HepG2 (cell line): ENCODE measurements around the gene LMOD3. TPM values are rescaled to one million over a fixed set of nuclear protein-coding genes. Genes with fewer than 3 reads are reported as not detected.
A peak's percentile ranks its signal among the peaks of the same experiment; 100 is the strongest.

Source experiments
- CBFB ChIP-seq: sonication (generic); formaldehyde crosslinking; IDR thresholded peaks from 2 replicates; pipeline ENCODE4 v1.4.0; 2020; ENCODE audit warnings: missing genetic modification reagents
- MED1 ChIP-seq: sonication (generic); formaldehyde crosslinking; IDR thresholded peaks from 2 replicates; pipeline ENCODE4 v1.4.0; 2020; ENCODE audit warnings: missing genetic modification reagents
- MXI1 ChIP-seq: IDR thresholded peaks from 3 replicates; pipeline ENCODE4 v1.6.1; 2012; ENCODE audit warnings: low read depth, low read length, inconsistent platforms, borderline replicate concordance
- MYPOP ChIP-seq: sonication (generic); formaldehyde crosslinking; IDR thresholded peaks from 2 replicates; pipeline ENCODE4 v1.8.1; 2023; ENCODE audit warnings: mild to moderate bottlenecking, moderate library complexity, missing genetic modification reagents
- MZF1 ChIP-seq: sonication (generic); formaldehyde crosslinking; IDR thresholded peaks from 2 replicates; pipeline ENCODE4 v1.8.1; 2023; ENCODE audit warnings: mild to moderate bottlenecking, missing genetic modification reagents, borderline replicate concordance
- NONO ChIP-seq, 2 experiments: fragments of 450-650 bp in 1 of 2; sonication (generic) in 1 of 2; formaldehyde crosslinking in 1 of 2; IDR thresholded peaks in 1 of 2; conservative IDR thresholded peaks in 1 of 2; 2 replicates each; pipeline versions ENCODE4 v1.6.1 to v1.8.0; 2017 to 2022; ENCODE audit warnings: mild to moderate bottlenecking in 1 of 2, missing genetic modification reagents in 1 of 2, moderate library complexity in 1 of 2
- PRDM10 ChIP-seq: sonication (generic); formaldehyde crosslinking; IDR thresholded peaks from 2 replicates; pipeline ENCODE4 v1.4.0; 2020; ENCODE audit warnings: low read depth, missing genetic modification reagents
- SAP130 ChIP-seq: IDR thresholded peaks from 2 replicates; pipeline ENCODE4 v1.6.1; 2016; ENCODE audit warnings: low read depth
- TAF1 ChIP-seq: sonication (generic); formaldehyde crosslinking; IDR thresholded peaks from 2 replicates; pipeline ENCODE4 v1.4.0; 2020; ENCODE audit warnings: missing genetic modification reagents
- WIZ ChIP-seq: sonication (generic); formaldehyde crosslinking; IDR thresholded peaks from 2 replicates; pipeline ENCODE4 v1.5.1; 2020; ENCODE audit warnings: mild to moderate bottlenecking, missing genetic modification reagents
- ZBTB8A ChIP-seq: sonication (generic); formaldehyde crosslinking; IDR thresholded peaks from 2 replicates; pipeline ENCODE4 v1.4.0; 2020; ENCODE audit warnings: mild to moderate bottlenecking, low read depth, missing genetic modification reagents, borderline replicate concordance
- ZFY ChIP-seq: sonication (generic); formaldehyde crosslinking; IDR thresholded peaks from 2 replicates; pipeline ENCODE4 v1.4.0; 2020; ENCODE audit warnings: missing genetic modification reagents
- ZNF281 ChIP-seq: sonication (generic); formaldehyde crosslinking; IDR thresholded peaks from 2 replicates; pipeline ENCODE4 v1.4.0; 2020; ENCODE audit warnings: missing genetic modification reagents, borderline replicate concordance
- ZNF816 ChIP-seq: sonication (generic); formaldehyde crosslinking; IDR thresholded peaks from 2 replicates; pipeline ENCODE4 v1.8.0; 2022; ENCODE audit warnings: missing genetic modification reagents, mild to moderate bottlenecking, borderline replicate concordance
- polyA plus RNA-seq, 8 experiments: library from polyadenylated mRNA; depleted of rRNA in 3 of 8; stranded (reverse) in 7 of 8; unstranded in 1 of 8; fragments of >200 nt; fragmentation: Illumina TruSeq in 4 of 8; extraction: Trizol in 4 of 8; gene quantifications; 2 replicates each; pipeline versions ENCODE4 v1.2.1 to v1.2.3, GENCODE V29; 2011 to 2016; ENCODE audit warnings: low read depth in 4 of 8, missing spikeins in 1 of 8, mixed read lengths in 1 of 8; ENCODE audit not compliant: insufficient read depth in 1 of 8
- total RNA-seq, 5 experiments: library from RNA; depleted of rRNA; stranded (reverse); fragments of >200 nt; fragmentation: Illumina TruSeq; extraction: Trizol; gene quantifications; 2 replicates each; pipeline ENCODE4 v1.2.3, GENCODE V29; 2016; ENCODE audit warnings: low read depth in 1 of 5
- TF ChIP-seq, protein P1 (sequence below): sonication (generic); formaldehyde crosslinking; conservative IDR thresholded peaks from 2 replicates; pipeline ENCODE4 v1.4.0; 2020; ENCODE audit warnings: mild to moderate bottlenecking, missing genetic modification reagents, moderate library complexity

Gene LMOD3
- total and polyA plus RNA-seq, 2 of the 13 experiments (the other 11 are each of a cell fraction or from before 2014, with no cell fraction given): not detected

DNA sequence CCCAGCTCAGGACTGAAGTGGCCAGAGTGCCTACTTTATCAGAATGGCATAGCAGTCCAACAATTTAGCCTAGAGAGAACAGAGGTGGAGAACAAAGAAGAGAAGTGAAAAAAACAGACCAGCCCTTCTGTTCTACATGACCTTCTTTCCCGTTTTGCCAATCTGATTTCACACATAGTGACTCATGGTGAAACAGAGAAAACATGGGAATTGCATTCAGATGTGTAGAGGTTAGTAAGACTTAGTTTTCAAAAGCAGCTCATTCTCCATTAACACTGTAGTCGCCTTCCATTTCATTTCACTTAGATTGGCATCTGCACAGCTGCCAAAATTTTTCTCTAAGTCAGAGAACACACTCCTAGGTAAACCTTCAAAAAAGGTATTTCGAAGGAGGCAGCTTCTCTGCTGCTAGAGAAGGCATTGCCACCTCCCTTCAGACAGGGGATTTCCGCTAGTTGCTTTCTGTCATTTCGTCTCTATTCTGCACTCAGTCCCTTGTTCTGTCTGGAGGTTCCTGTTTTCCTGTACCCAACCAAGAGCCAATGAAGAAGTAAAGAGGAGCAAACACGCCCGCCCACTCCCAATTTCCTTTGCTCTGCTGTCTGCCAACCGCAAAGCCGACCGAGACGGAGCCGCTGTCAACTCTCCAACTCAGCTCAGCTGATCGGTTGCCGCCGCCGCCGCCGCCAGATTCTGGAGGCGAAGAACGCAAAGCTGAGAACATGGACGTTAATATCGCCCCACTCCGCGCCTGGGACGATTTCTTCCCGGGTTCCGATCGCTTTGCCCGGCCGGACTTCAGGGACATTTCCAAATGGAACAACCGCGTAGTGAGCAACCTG, 37.8 kb downstream of the LMOD3 start, which contains the start of gene ARL6IP5 (continued):
- TF ChIP-seq MED1 (CRISPR knock-in tag) (0 out of 2 replicates have a peak, but pooled peaks have one; percentile 18), WIZ (no peak), PRDM10 (CRISPR knock-in tag) (no peak; the same call in 1 of the 2 replicates), MYPOP (CRISPR knock-in tag) (peak; percentile 76), ZFY (CRISPR knock-in tag) (0 out of 2 replicates have a peak, but pooled peaks have one; percentile 41), CBFB (CRISPR knock-in tag) (peak; percentile 46; the same call in 1 of the 2 replicates), ZNF816 (CRISPR knock-in tag) (no peak), TAF1 (CRISPR knock-in tag) (peak; percentile 60), SAP130 (peak; percentile 94), NONO (IDR thresholded peaks at IDR 0.05) (no peak), NONO (CRISPR knock-in tag; conservative IDR thresholded peaks at IDR 0.05) (peak; percentile 63), MZF1 (CRISPR knock-in tag) (no peak), ZNF281 (CRISPR knock-in tag) (peak; percentile 34; the same call in 1 of the 2 replicates), MXI1 (peak; percentile 43; the same call in 1 of the 3 replicates), ZBTB8A (no peak)
- TF ChIP-seq, protein P1, sequence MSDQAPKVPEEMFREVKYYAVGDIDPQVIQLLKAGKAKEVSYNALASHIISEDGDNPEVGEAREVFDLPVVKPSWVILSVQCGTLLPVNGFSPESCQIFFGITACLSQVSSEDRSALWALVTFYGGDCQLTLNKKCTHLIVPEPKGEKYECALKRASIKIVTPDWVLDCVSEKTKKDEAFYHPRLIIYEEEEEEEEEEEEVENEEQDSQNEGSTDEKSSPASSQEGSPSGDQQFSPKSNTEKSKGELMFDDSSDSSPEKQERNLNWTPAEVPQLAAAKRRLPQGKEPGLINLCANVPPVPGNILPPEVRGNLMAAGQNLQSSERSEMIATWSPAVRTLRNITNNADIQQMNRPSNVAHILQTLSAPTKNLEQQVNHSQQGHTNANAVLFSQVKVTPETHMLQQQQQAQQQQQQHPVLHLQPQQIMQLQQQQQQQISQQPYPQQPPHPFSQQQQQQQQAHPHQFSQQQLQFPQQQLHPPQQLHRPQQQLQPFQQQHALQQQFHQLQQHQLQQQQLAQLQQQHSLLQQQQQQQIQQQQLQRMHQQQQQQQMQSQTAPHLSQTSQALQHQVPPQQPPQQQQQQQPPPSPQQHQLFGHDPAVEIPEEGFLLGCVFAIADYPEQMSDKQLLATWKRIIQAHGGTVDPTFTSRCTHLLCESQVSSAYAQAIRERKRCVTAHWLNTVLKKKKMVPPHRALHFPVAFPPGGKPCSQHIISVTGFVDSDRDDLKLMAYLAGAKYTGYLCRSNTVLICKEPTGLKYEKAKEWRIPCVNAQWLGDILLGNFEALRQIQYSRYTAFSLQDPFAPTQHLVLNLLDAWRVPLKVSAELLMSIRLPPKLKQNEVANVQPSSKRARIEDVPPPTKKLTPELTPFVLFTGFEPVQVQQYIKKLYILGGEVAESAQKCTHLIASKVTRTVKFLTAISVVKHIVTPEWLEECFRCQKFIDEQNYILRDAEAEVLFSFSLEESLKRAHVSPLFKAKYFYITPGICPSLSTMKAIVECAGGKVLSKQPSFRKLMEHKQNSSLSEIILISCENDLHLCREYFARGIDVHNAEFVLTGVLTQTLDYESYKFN (CRISPR knock-in tag): peak; percentile 11; the same call in 1 of the 2 replicates
